ENCODE results near the gene SHC3. TPM values are rescaled to one million over a fixed set of nuclear protein-coding genes. Genes with fewer than 3 reads are reported as not detected.

The SHC3 gene
- polyA plus RNA-seq, 1 donor from 2014 or later, result 22.9 TPM

- Histone ChIP-seq H3K4me2 (ENCODE audit: low read length) (no peak overlapping the region), H3K9me2 (ENCODE audit: insufficient read depth, low read length) (no peaks in the 10 kb centered on the region), H3K9ac (ENCODE audit: low read length) (no peak overlapping the region), H4K20me1 (ENCODE audit: insufficient read depth) (no peaks in the 10 kb centered on the region), H3K27me3 (ENCODE audit: insufficient read depth, low read depth, low read length) (no peaks in the 10 kb centered on the region), H3K4me3 (ENCODE audit: low read length) (no peak overlapping the region), H3K36me3 (ENCODE audit: insufficient read depth, low read length) (no peaks in the 10 kb centered on the region), H2AFZ (ENCODE audit: low read depth, low read length) (no peak overlapping the region), H3K79me2 (replicated peaks; ENCODE audit: insufficient read depth, low read length) (no peaks in the 10 kb centered on the region), H3F3A (ENCODE audit: insufficient read depth, low read length, poor library complexity, severe bottlenecking) (no peaks in the 10 kb centered on the region), H3K27ac (ENCODE audit: low read length) (no peak overlapping the region), H3K9me3 (ENCODE audit: low read length) (no peaks in the 10 kb centered on the region)
- no peak for TF ChIP-seq TAF1 (IDR thresholded peaks at IDR 0.05; ENCODE audit: low read depth)
- TF ChIP-seq MXI1 (conservative IDR thresholded peaks at IDR 0.05; ENCODE audit: poor library complexity, severe bottlenecking), result no peak
- TF ChIP-seq EP300 (conservative IDR thresholded peaks at IDR 0.05; ENCODE audit: poor library complexity, severe bottlenecking), result no peak
- no peak for TF ChIP-seq POLR2AphosphoS5 (IDR thresholded peaks at IDR 0.05)
- no peak for TF ChIP-seq SMC3 (conservative IDR thresholded peaks at IDR 0.05; ENCODE audit: poor library complexity)
- TF ChIP-seq RAD21 (conservative IDR thresholded peaks at IDR 0.05), result no peak
- no peak for TF ChIP-seq EZH2 (IDR thresholded peaks at IDR 0.05; ENCODE audit: borderline replicate concordance, insufficient read depth, low read length, poor library complexity, severe bottlenecking)
- no peak for TF ChIP-seq REST (IDR thresholded peaks at IDR 0.05; ENCODE audit: borderline replicate concordance)
- TF ChIP-seq, protein P1, sequence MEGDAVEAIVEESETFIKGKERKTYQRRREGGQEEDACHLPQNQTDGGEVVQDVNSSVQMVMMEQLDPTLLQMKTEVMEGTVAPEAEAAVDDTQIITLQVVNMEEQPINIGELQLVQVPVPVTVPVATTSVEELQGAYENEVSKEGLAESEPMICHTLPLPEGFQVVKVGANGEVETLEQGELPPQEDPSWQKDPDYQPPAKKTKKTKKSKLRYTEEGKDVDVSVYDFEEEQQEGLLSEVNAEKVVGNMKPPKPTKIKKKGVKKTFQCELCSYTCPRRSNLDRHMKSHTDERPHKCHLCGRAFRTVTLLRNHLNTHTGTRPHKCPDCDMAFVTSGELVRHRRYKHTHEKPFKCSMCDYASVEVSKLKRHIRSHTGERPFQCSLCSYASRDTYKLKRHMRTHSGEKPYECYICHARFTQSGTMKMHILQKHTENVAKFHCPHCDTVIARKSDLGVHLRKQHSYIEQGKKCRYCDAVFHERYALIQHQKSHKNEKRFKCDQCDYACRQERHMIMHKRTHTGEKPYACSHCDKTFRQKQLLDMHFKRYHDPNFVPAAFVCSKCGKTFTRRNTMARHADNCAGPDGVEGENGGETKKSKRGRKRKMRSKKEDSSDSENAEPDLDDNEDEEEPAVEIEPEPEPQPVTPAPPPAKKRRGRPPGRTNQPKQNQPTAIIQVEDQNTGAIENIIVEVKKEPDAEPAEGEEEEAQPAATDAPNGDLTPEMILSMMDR (IDR thresholded peaks at IDR 0.05; ENCODE audit: poor library complexity, severe bottlenecking), result no peak
These were observed 157.9 kb downstream of the SHC3 start for GRCh38 chr9:89020754-89021153.

- Histone ChIP-seq H3K36me3 (ENCODE audit: insufficient read depth, low read length) (no peaks in the 10 kb centered on the region), H3K4me2 (ENCODE audit: low read length) (no peak overlapping the region), H2AFZ (ENCODE audit: low read depth, low read length) (no peak overlapping the region), H3K27ac (ENCODE audit: low read length) (no peak overlapping the region), H3K9ac (ENCODE audit: low read length) (no peak overlapping the region), H3K4me3 (ENCODE audit: low read length) (no peak overlapping the region), H3K79me2 (replicated peaks; ENCODE audit: insufficient read depth, low read length) (no peaks in the 10 kb centered on the region), H4K20me1 (ENCODE audit: insufficient read depth) (no peaks in the 10 kb centered on the region), H3F3A (ENCODE audit: insufficient read depth, low read length, poor library complexity, severe bottlenecking) (no peaks in the 10 kb centered on the region), H3K27me3 (ENCODE audit: insufficient read depth, low read depth, low read length) (no peaks in the 10 kb centered on the region), H3K9me2 (ENCODE audit: insufficient read depth, low read length) (no peaks in the 10 kb centered on the region), H3K9me3 (ENCODE audit: low read length) (no peaks in the 10 kb centered on the region)
- TF ChIP-seq, protein P1 (IDR thresholded peaks at IDR 0.05; ENCODE audit: poor library complexity, severe bottlenecking), result no peak
- no peak for TF ChIP-seq EZH2 (IDR thresholded peaks at IDR 0.05; ENCODE audit: borderline replicate concordance, insufficient read depth, low read length, poor library complexity, severe bottlenecking)
- TF ChIP-seq MXI1 (conservative IDR thresholded peaks at IDR 0.05; ENCODE audit: poor library complexity, severe bottlenecking), result no peak
These were observed 163.3 kb downstream of the SHC3 start for GRCh38 chr9:89015336-89015735.

All from neural cell (in vitro differentiated cells).